ENCODE data around the gene LHFPL3. TPM values are rescaled to one million over a fixed set of nuclear protein-coding genes. Genes with fewer than 3 reads are reported as not detected.

LHFPL3 gene
- total and polyA plus RNA-seq, 2 donors (not counting 3 experiments of a cell fraction or from before 2014, with no cell fraction given), result not detected

DNA sequence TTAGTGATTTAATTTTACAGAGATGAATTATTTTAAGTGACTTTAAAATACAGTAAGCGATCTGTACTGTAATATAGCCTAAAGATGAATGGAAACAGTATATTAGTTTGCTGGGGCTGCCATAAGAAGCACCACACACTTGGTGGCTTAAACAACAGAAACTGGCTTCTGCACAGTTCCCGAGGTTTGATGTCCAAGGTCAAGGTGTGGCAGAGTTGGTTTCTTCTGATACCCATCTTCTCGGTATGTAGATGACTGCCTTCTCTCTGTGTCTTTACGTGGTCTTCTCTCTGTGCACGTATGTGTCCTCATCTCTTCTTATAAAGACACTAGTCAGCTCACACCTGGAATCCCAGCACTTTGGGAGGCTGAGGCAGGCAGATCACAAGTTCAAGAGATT, 621.6 kb downstream of the LHFPL3 start:
- dilution Hi-C loops (cut with MboI; ENCODE audit: extremely low pct_ligation_motif_present, low sequenced_read_pairs), result no loop called here
- no peaks in the 10 kb centered on the region for H3K9me3 ChIP-seq (replicated peaks; ENCODE audit: control insufficient read depth, insufficient read depth, low read length)
- intact Hi-C loops (cut with micrococcal nuclease), result no loop called here
- no peak overlapping the region for H2AFZ ChIP-seq (ENCODE audit: low read depth, low read length)
- H3K4me2 ChIP-seq (ENCODE audit: insufficient read depth, low read length), result no peak overlapping the region
- FAIRE-seq, result no peak
- H3K27me3 ChIP-seq (ENCODE audit: control insufficient read depth in 2 of 2, insufficient read depth in 2 of 2, low read length in 2 of 2), result no peaks in the 10 kb centered on the region
- no peaks in the 10 kb centered on the region for H3K36me3 ChIP-seq (ENCODE audit: control insufficient read depth in 2 of 2, extremely low read depth in 1 of 2, insufficient read depth in 2 of 2, low read length in 2 of 2)
- H3K9ac ChIP-seq (replicated peaks; ENCODE audit: extremely low read depth, insufficient read depth, low read length), result no peak overlapping the region
- no peaks in the 10 kb centered on the region for H4K20me1 ChIP-seq (replicated peaks; ENCODE audit: control insufficient read depth, extremely low read depth, insufficient read depth, low read length)
- TF ChIP-seq, protein P1, sequence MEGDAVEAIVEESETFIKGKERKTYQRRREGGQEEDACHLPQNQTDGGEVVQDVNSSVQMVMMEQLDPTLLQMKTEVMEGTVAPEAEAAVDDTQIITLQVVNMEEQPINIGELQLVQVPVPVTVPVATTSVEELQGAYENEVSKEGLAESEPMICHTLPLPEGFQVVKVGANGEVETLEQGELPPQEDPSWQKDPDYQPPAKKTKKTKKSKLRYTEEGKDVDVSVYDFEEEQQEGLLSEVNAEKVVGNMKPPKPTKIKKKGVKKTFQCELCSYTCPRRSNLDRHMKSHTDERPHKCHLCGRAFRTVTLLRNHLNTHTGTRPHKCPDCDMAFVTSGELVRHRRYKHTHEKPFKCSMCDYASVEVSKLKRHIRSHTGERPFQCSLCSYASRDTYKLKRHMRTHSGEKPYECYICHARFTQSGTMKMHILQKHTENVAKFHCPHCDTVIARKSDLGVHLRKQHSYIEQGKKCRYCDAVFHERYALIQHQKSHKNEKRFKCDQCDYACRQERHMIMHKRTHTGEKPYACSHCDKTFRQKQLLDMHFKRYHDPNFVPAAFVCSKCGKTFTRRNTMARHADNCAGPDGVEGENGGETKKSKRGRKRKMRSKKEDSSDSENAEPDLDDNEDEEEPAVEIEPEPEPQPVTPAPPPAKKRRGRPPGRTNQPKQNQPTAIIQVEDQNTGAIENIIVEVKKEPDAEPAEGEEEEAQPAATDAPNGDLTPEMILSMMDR (IDR thresholded peaks at IDR 0.05; ENCODE audit: extremely low read depth in 1 of 2, insufficient read depth in 1 of 2, low read depth in 1 of 2, low read length in 2 of 2), result no peak
- TF ChIP-seq GATA2 (IDR thresholded peaks at IDR 0.05; ENCODE audit: insufficient read depth, insufficient read length, low read depth, low read length), result no peak
- TF ChIP-seq MYC (IDR thresholded peaks at IDR 0.05; ENCODE audit: low read depth, low read length), result no peak
- TF ChIP-seq, protein P2, sequence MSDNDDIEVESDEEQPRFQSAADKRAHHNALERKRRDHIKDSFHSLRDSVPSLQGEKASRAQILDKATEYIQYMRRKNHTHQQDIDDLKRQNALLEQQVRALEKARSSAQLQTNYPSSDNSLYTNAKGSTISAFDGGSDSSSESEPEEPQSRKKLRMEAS (IDR thresholded peaks at IDR 0.05; ENCODE audit: insufficient read depth, insufficient read length), result no peak
- no peak for TF ChIP-seq EZH2 (IDR thresholded peaks at IDR 0.05; ENCODE audit: borderline replicate concordance, low read depth, low read length, severe bottlenecking)
- TF ChIP-seq POLR2A (IDR thresholded peaks at IDR 0.05; ENCODE audit: low read depth, low read length), result no peak
- TF ChIP-seq JUN (IDR thresholded peaks at IDR 0.05; ENCODE audit: borderline replicate concordance, insufficient read depth, insufficient read length, low read depth), result no peak
- no peak for TF ChIP-seq FOS (IDR thresholded peaks at IDR 0.05; ENCODE audit: borderline replicate concordance, insufficient read depth, low read length)
- TF ChIP-seq POLR2AphosphoS5 (IDR thresholded peaks at IDR 0.05; ENCODE audit: insufficient read depth, low read depth, low read length), result no peak
- no peaks in the 10 kb centered on the region for H3K9me1 ChIP-seq (replicated peaks; ENCODE audit: control insufficient read depth, extremely low read depth, insufficient read depth, low read length)
- H3K4me3 ChIP-seq (replicated peaks in 1 of 3; ENCODE audit: insufficient read depth in 1 of 3, low read depth in 1 of 3, low read length in 3 of 3), result no peak overlapping the region
- BruUV-seq (replicated peaks), result no TSS peak
- ChIA-PET CTCF (no interaction called here), POLR2A (no interaction called here)
- H3K27ac ChIP-seq (ENCODE audit: insufficient read depth, low read depth, low read length), result no peak overlapping the region
- no peaks in the 10 kb centered on the region for H3K79me2 ChIP-seq (ENCODE audit: control insufficient read depth, insufficient read depth, low read length)
- H3K4me1 ChIP-seq (ENCODE audit: control insufficient read depth, extremely low read depth, insufficient read depth, low read length), result peaks cover 12% of the 10 kb centered on the region
- no peak for DNase-seq (ENCODE audit: low read depth, low spot score)

Data from endothelial cell of umbilical vein (primary cell).